ENCODE results near the gene MYO3B.

Gene MYO3B

DNA sequence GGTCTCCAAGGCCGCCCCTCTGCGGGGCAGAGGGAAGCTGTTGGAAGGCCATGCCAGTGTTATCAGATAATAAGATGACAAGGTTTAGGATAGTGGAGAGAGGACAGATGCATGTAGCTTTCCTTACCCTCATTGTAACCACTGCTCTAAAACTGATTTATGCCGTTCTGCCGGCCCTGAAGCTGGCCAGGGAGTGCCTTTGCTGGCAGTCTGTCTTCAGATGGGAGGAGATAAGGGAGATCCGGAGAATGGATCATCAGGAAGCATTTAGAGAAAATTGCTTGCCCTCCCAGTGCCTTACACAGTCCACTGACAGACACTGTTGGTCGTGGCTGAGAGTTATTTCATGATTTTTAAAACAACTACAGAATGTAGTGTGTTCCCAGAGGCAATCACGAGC lies 35.4 kb upstream of the MYO3B start:
- no peak for TF ChIP-seq CREB1 (IDR thresholded peaks at IDR 0.05; ENCODE audit: low read depth)
- TF ChIP-seq, protein P1, sequence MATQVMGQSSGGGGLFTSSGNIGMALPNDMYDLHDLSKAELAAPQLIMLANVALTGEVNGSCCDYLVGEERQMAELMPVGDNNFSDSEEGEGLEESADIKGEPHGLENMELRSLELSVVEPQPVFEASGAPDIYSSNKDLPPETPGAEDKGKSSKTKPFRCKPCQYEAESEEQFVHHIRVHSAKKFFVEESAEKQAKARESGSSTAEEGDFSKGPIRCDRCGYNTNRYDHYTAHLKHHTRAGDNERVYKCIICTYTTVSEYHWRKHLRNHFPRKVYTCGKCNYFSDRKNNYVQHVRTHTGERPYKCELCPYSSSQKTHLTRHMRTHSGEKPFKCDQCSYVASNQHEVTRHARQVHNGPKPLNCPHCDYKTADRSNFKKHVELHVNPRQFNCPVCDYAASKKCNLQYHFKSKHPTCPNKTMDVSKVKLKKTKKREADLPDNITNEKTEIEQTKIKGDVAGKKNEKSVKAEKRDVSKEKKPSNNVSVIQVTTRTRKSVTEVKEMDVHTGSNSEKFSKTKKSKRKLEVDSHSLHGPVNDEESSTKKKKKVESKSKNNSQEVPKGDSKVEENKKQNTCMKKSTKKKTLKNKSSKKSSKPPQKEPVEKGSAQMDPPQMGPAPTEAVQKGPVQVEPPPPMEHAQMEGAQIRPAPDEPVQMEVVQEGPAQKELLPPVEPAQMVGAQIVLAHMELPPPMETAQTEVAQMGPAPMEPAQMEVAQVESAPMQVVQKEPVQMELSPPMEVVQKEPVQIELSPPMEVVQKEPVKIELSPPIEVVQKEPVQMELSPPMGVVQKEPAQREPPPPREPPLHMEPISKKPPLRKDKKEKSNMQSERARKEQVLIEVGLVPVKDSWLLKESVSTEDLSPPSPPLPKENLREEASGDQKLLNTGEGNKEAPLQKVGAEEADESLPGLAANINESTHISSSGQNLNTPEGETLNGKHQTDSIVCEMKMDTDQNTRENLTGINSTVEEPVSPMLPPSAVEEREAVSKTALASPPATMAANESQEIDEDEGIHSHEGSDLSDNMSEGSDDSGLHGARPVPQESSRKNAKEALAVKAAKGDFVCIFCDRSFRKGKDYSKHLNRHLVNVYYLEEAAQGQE (IDR thresholded peaks at IDR 0.05; ENCODE audit: low read depth): no peak
- TF ChIP-seq, protein P2, sequence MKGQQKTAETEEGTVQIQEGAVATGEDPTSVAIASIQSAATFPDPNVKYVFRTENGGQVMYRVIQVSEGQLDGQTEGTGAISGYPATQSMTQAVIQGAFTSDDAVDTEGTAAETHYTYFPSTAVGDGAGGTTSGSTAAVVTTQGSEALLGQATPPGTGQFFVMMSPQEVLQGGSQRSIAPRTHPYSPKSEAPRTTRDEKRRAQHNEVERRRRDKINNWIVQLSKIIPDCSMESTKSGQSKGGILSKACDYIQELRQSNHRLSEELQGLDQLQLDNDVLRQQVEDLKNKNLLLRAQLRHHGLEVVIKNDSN (IDR thresholded peaks at IDR 0.05): no peak
- TF ChIP-seq EP300 (IDR thresholded peaks at IDR 0.05; ENCODE audit: borderline replicate concordance): no peak
- TF ChIP-seq, protein P3, sequence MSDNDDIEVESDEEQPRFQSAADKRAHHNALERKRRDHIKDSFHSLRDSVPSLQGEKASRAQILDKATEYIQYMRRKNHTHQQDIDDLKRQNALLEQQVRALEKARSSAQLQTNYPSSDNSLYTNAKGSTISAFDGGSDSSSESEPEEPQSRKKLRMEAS (IDR thresholded peaks at IDR 0.05): no peak
- no peak for TF ChIP-seq RAD21 (IDR thresholded peaks at IDR 0.05; ENCODE audit: low read depth)
- no peak for TF ChIP-seq CEBPB (IDR thresholded peaks at IDR 0.05)

DNA sequence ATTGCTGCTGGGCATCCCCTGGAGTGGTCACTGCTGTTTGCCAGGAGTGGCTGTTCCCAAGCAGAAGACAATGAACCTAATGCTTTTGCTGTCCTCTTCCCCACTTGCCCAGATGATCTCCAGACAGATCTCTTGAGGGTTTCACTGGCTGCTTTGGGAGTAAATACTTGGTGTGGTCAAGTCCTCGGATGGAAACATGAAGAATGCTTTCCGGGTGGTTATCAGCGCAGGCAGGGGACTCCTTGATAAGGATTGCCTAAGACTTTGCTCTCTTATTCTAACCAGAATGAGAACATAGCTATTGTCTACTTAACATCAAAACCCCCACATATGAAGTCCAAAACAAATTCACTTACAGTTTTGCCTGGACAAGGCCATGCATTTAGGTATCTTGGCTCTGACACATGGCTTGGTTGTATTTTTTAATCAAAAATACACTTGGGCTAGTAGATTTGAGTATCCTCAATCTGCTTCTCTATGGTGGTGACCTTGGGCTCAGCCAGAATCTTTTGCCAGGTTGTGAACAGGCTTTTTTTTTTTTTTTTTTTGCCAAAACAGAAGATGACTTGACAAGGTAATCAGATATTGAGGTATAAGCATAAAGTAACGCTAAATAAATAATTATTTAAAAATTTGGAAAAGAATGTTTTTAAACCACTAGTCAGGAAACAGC lies 34.8 kb upstream of the MYO3B start:
- TF ChIP-seq, protein P3 (IDR thresholded peaks at IDR 0.05): no peak
- TF ChIP-seq, protein P1 (IDR thresholded peaks at IDR 0.05; ENCODE audit: low read depth): no peak
- TF ChIP-seq CEBPB (IDR thresholded peaks at IDR 0.05): no peak
- TF ChIP-seq EP300 (IDR thresholded peaks at IDR 0.05; ENCODE audit: borderline replicate concordance): no peak
- no peak for TF ChIP-seq ZBTB7A (IDR thresholded peaks at IDR 0.05; ENCODE audit: low read depth)
- no peak for TF ChIP-seq RAD21 (IDR thresholded peaks at IDR 0.05; ENCODE audit: low read depth)
- no peak for TF ChIP-seq FOXM1 (IDR thresholded peaks at IDR 0.05; ENCODE audit: borderline replicate concordance, low read depth)
- no peak for TF ChIP-seq EGR1 (IDR thresholded peaks at IDR 0.05)

DNA sequence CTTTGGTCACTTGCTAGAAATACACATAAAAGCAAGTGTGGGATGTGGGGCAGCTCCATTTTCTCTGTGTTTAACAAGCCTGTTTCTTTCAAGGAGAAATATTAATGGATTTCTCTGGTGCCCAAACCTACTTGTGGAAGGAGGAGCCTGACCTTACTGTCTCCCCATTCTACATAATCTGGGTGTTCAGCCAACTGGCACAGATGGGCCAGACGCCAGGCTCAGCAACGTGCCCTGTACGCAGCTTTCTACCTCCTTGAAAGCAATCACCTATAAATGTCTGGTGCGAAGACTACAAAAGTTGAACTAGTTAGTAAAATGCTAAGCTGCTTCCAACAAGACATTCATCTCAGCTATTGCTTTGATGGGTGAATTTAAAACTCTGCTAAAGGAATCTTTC lies 33.2 kb upstream of the MYO3B start:
- TF ChIP-seq FOXM1 (IDR thresholded peaks at IDR 0.05; ENCODE audit: borderline replicate concordance, low read depth) (no peak), YY1 (IDR thresholded peaks at IDR 0.05; ENCODE audit: low read depth) (no peak), TAF1 (IDR thresholded peaks at IDR 0.05; ENCODE audit: low read depth) (no peak), EP300 (IDR thresholded peaks at IDR 0.05; ENCODE audit: borderline replicate concordance) (no peak), NFIC (IDR thresholded peaks at IDR 0.05) (no peak), ZBTB7A (IDR thresholded peaks at IDR 0.05; ENCODE audit: low read depth) (no peak), TEAD4 (IDR thresholded peaks at IDR 0.05) (no peak), CREB1 (IDR thresholded peaks at IDR 0.05; ENCODE audit: low read depth) (no peak), RAD21 (IDR thresholded peaks at IDR 0.05; ENCODE audit: low read depth) (no peak), TCF12 (IDR thresholded peaks at IDR 0.05; ENCODE audit: low read depth) (no peak), CEBPB (IDR thresholded peaks at IDR 0.05) (no peak)
- TF ChIP-seq, protein P2 (IDR thresholded peaks at IDR 0.05): no peak

DNA sequence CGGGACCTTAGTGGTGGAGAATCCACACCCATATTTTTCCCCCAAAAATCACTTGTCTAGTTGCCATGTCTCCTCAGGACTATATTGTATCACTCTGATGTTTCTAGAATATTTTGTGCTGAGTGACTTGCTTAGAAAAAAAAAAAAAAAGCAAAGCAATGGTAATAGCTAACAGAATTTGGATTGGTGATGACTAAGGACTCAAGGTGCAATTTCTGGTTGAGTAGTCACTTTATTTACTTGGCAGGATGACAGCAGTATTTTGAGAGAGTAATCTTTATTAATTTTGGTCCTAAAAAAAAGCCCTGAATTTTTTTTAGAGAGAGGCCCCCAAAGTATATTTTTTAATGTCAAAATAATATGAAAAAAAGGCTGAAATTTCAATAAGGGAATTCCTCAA lies 32.8 kb upstream of the MYO3B start:
- no peak for TF ChIP-seq ZBTB7A (IDR thresholded peaks at IDR 0.05; ENCODE audit: low read depth)
- TF ChIP-seq, protein P3 (IDR thresholded peaks at IDR 0.05): no peak
- TF ChIP-seq, protein P2 (IDR thresholded peaks at IDR 0.05): no peak
- no peak for TF ChIP-seq EP300 (IDR thresholded peaks at IDR 0.05; ENCODE audit: borderline replicate concordance)

DNA sequence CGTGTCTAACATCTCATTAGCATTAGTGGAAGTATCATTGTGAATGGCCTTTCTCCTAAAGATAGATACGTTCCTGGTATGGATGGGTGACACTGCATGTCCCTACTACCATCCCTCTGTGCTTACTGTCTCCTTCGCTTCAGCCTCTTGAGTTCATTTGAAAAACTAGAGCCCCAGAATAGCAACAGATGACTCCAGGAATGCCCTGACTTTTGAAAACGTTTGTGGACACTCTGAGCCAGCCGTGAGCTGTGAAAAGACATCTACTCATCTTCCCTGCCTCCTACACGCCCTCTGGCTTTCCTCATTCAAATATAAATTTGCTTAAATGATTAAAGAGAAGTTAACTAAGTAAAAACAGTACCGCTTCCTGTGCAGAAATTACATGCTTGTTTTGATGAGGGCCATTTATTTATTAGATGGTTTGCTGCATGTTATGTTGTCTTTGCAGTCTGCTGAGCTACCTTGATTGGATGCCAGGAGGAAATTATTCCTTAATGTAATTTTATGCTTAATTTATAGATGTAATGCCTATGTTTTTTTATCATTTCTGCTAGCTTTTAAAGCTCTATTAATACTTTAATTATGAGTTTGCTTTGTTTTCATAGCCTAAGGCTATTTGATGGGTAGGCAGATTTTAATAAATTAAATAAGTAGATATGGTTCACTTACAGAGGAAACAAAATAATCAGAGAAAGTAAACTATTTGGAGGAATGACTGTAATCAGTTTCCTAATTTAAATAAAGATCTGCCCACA lies 32.1 kb upstream of the MYO3B start:
- TF ChIP-seq CEBPB (IDR thresholded peaks at IDR 0.05) (no peak), YY1 (IDR thresholded peaks at IDR 0.05; ENCODE audit: low read depth) (no peak), NFIC (IDR thresholded peaks at IDR 0.05) (no peak), TAF1 (IDR thresholded peaks at IDR 0.05; ENCODE audit: low read depth) (no peak), TEAD4 (IDR thresholded peaks at IDR 0.05) (no peak), CREB1 (IDR thresholded peaks at IDR 0.05; ENCODE audit: low read depth) (no peak), FOXM1 (IDR thresholded peaks at IDR 0.05; ENCODE audit: borderline replicate concordance, low read depth) (no peak)
- TF ChIP-seq, protein P1 (IDR thresholded peaks at IDR 0.05; ENCODE audit: low read depth): no peak
- TF ChIP-seq, protein P2 (IDR thresholded peaks at IDR 0.05): no peak
